Measurements from ENCODE around the gene HPCAL1.

- no peak for TF ChIP-seq YY1 (IDR thresholded peaks at IDR 0.05; ENCODE audit: low read depth, low read length)
- no peak for TF ChIP-seq CHD2 (IDR thresholded peaks at IDR 0.05; ENCODE audit: borderline replicate concordance, low read depth, low read length)
- no peak for TF ChIP-seq SIN3A (IDR thresholded peaks at IDR 0.05; ENCODE audit: low read depth, low read length)
- no peak for TF ChIP-seq BRCA1 (IDR thresholded peaks at IDR 0.05; ENCODE audit: low read depth, low read length)
- TF ChIP-seq EZH2 (IDR thresholded peaks at IDR 0.05; ENCODE audit: borderline replicate concordance, control insufficient read depth, low read depth, low read length), result no peak
- TF ChIP-seq CTCF (IDR thresholded peaks at IDR 0.05 in 2 of 3, conservative IDR thresholded peaks at IDR 0.05 in 1 of 3; ENCODE audit: control insufficient read depth in 2 of 3, extremely low read depth in 1 of 3, insufficient read depth in 1 of 3, low read depth in 3 of 3, low read length in 3 of 3), result no peak
- TF ChIP-seq STAT1 (conservative IDR thresholded peaks at IDR 0.05), result no peak
- TF ChIP-seq EGR1 (IDR thresholded peaks at IDR 0.05; ENCODE audit: borderline replicate concordance in 1 of 2, low read depth in 2 of 2, low read length in 2 of 2), result no peak
- no peak for TF ChIP-seq TCF7 (IDR thresholded peaks at IDR 0.05; ENCODE audit: borderline replicate concordance)
- no peak for TF ChIP-seq MXI1 (IDR thresholded peaks at IDR 0.05; ENCODE audit: low read depth, low read length)
- TF ChIP-seq ZZZ3 (IDR thresholded peaks at IDR 0.05; ENCODE audit: control insufficient read depth, insufficient read length, low read depth), result no peak
- no peak for TF ChIP-seq CHD4 (IDR thresholded peaks at IDR 0.05)
- TF ChIP-seq E4F1 (IDR thresholded peaks at IDR 0.05; ENCODE audit: borderline replicate concordance, partially characterized antibody), result no peak
Measured at GRCh38 chr2:10350761-10351160, 48.1 kb downstream of the HPCAL1 start.
